Measurements from ENCODE around the gene ATP5PF. TPM values are rescaled to one million over a fixed set of nuclear protein-coding genes. Genes with fewer than 3 reads are reported as not detected.

Gene ATP5PF
- total RNA-seq, 1 donor from 2014 or later, result 78.3 TPM

- H3K4me1 Mint-ChIP-seq, result no peaks in the 10 kb centered on the region
- no peak overlapping the region for H3K4me3 Mint-ChIP-seq
- TF ChIP-seq, protein P1, sequence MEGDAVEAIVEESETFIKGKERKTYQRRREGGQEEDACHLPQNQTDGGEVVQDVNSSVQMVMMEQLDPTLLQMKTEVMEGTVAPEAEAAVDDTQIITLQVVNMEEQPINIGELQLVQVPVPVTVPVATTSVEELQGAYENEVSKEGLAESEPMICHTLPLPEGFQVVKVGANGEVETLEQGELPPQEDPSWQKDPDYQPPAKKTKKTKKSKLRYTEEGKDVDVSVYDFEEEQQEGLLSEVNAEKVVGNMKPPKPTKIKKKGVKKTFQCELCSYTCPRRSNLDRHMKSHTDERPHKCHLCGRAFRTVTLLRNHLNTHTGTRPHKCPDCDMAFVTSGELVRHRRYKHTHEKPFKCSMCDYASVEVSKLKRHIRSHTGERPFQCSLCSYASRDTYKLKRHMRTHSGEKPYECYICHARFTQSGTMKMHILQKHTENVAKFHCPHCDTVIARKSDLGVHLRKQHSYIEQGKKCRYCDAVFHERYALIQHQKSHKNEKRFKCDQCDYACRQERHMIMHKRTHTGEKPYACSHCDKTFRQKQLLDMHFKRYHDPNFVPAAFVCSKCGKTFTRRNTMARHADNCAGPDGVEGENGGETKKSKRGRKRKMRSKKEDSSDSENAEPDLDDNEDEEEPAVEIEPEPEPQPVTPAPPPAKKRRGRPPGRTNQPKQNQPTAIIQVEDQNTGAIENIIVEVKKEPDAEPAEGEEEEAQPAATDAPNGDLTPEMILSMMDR (IDR thresholded peaks at IDR 0.05), result no peak
- intact Hi-C loops (cut with micrococcal nuclease), result no loop called here
- POLR2A ChIA-PET, result no interaction called here
- H3K9me3 Mint-ChIP-seq, result peaks cover 7% of the 10 kb centered on the region
- no peak overlapping the region for H3K27ac Mint-ChIP-seq
- ATAC-seq (ENCODE audit: low read depth) (no peak), DNase-seq (no peak)
- CTCF ChIA-PET, result no interaction called here
- no peaks in the 10 kb centered on the region for H3K36me3 Mint-ChIP-seq (ENCODE audit: low read depth)
- H3K27me3 Mint-ChIP-seq, result no peaks in the 10 kb centered on the region
These were observed 58.3 kb downstream of the ATP5PF start for GRCh38 chr21:25676451-25676850.

Other genes starting within 250 kb of the ATP5PF start
- 43.6 and 46.3 TPM in 2 replicates for gene MRPL39, start 127.4 kb downstream of the ATP5PF start, total RNA-seq
- gene JAM2, start 95.6 kb downstream of the ATP5PF start, total RNA-seq, result 2.0 and 2.1 TPM in 2 replicates
- 31.3 and 34.6 TPM in 2 replicates for gene GABPA, start 68 bp upstream of the ATP5PF start, total RNA-seq

Data from activated B cell treated with CpG ODN at 0.5 μM for 24 hours (primary cell).